ENCODE measurements around the gene SLX1B.
"Not testable (repeated sequence)": the region's sequence is repeated elsewhere in the genome, so short reads cannot be mapped to it uniquely, and the experiment has no call there.

SLX1B gene

GRCh38 chr16:29454269-29454668 lies at the start of gene SLX1B, which contains the start of gene BOLA2:
Gene SLX1B, plus strand, starts transcription at chr16:29454533.
Gene BOLA2, minus strand, starts transcription at chr16:29454351. Its CDS starts 98 bp downstream, at chr16:29454253.
- not testable (repeated sequence) for DNase-seq (ENCODE audit: low spot score)

- DNase-seq (ENCODE audit: low spot score): not testable (repeated sequence)
Observed at GRCh38 chr16:29405249-29405648, 49.1 kb upstream of the SLX1B start.

GRCh38 chr16:29423587-29423986 lies 30.7 kb upstream of the SLX1B start:
- not testable (repeated sequence) for DNase-seq (ENCODE audit: low spot score)

GRCh38 chr16:29425390-29425789 lies 28.9 kb upstream of the SLX1B start:
- DNase-seq (ENCODE audit: low spot score): not testable (repeated sequence)

- not testable (repeated sequence) for DNase-seq (ENCODE audit: low spot score)
Observed at GRCh38 chr16:29453754-29454153, 579 bp upstream of the SLX1B start.

GRCh38 chr16:29454828-29455227 lies 495 bp downstream of the SLX1B start:
- DNase-seq (ENCODE audit: low spot score): not testable (repeated sequence)

- DNase-seq (ENCODE audit: low spot score): not testable (repeated sequence)
Observed at GRCh38 chr16:29457660-29458059, 3.3 kb downstream of the SLX1B start.

GRCh38 chr16:29459706-29460646 lies 5.6 kb downstream of the SLX1B start, which contains the start of gene SULT1A4:
Gene SULT1A4, plus strand, starts transcription at chr16:29459913. Its CDS starts 1,473 bp downstream, at chr16:29461386.
- DNase-seq (ENCODE audit: low spot score): not testable (repeated sequence)

GRCh38 chr16:29460647-29461030 lies 6.3 kb downstream of the SLX1B start:
- DNase-seq (ENCODE audit: low spot score): not testable (repeated sequence)

- not testable (repeated sequence) for DNase-seq (ENCODE audit: low spot score)
Observed at GRCh38 chr16:29465985-29466824, 11.9 kb downstream of the SLX1B start.

- not testable (repeated sequence) for DNase-seq (ENCODE audit: low spot score)
Observed at GRCh38 chr16:29466904-29467303, 12.6 kb downstream of the SLX1B start.

- not testable (repeated sequence) for DNase-seq (ENCODE audit: low spot score)
Observed at GRCh38 chr16:29467654-29468366, 13.5 kb downstream of the SLX1B start.

GRCh38 chr16:29469660-29470059 lies 15.3 kb downstream of the SLX1B start:
- not testable (repeated sequence) for DNase-seq (ENCODE audit: low spot score)

- not testable (repeated sequence) for DNase-seq (ENCODE audit: low spot score)
Observed at GRCh38 chr16:29472065-29472464, 17.7 kb downstream of the SLX1B start.

- DNase-seq (ENCODE audit: low spot score): not testable (repeated sequence)
Observed at GRCh38 chr16:29482276-29482675, 27.9 kb downstream of the SLX1B start.

GRCh38 chr16:29506308-29506707 lies 52.0 kb downstream of the SLX1B start, which contains the start of gene NPIPB12:
Gene NPIPB12, minus strand, starts transcription at chr16:29506408.
- DNase-seq (ENCODE audit: low spot score): not testable (repeated sequence)

Measured in HuH-7 (cell line).